Left lung (tissue), 10 donors: ENCODE measurements around the gene CSPG4. TPM values are rescaled to one million over a fixed set of nuclear protein-coding genes. Genes with fewer than 3 reads are reported as not detected.
"Not testable (repeated sequence)": the region's sequence is repeated elsewhere in the genome, so short reads cannot be mapped to it uniquely, and the experiment has no call there.

Experiments
- ATAC-seq: fragments of 200-7000 bp; cut with Tn5 transposase; one replicate; pipeline ENCODE4 v1.9.1; 2020; ENCODE audit warnings: moderate library complexity
- DNase-seq, 4 donors: peaks; one replicate each; pipeline ENCODE4 v3.0.0-alpha.2; 2013 to 2020
- H3K27ac ChIP-seq, 2 donors: fragments of 200-600 bp; sonication (generic) in 1 of 2; one replicate each; pipeline versions ENCODE4 v1.5.0 to v1.8.0; 2020 to 2021
- H3K27me3 ChIP-seq, 2 donors: fragments of 200-600 bp; sonication (generic) in 1 of 2; one replicate each; pipeline versions ENCODE4 v1.5.0 to v1.8.0; 2020 to 2021
- H3K36me3 ChIP-seq, 2 donors: fragments of 200-600 bp; sonication (generic) in 1 of 2; one replicate each; pipeline versions ENCODE4 v1.5.0 to v1.8.0; 2020 to 2021
- H3K4me1 ChIP-seq, 2 donors: fragments of 200-600 bp; one replicate each; pipeline ENCODE4 v1.8.0; 2021
- H3K4me3 ChIP-seq, 2 donors: fragments of 200-600 bp; sonication (generic) in 1 of 2; one replicate each; pipeline versions ENCODE4 v1.5.0 to v1.8.0; 2020 to 2021; ENCODE audit warnings: mild to moderate bottlenecking in 1 of 2
- H3K9me3 ChIP-seq, 2 donors: fragments of 200-600 bp; sonication (generic) in 1 of 2; one replicate each; pipeline versions ENCODE4 v1.5.0 to v1.8.0; 2020 to 2021
- intact Hi-C, 2 donors: fragments of 100-400 bp; cut with DNase I; formaldehyde crosslinking; loops; one replicate each; pipeline versions ENCODE4 v1.11.2 to v1.14.2; 2022
- polyA plus RNA-seq, 6 donors: library from polyadenylated mRNA; unstranded; fragments of 120-200 nt; gene quantifications; one replicate each; pipeline ENCODE4 v1.2.1, GENCODE V29; 2013; ENCODE audit not compliant: insufficient read length in 6 of 6
- total RNA-seq, 2 donors: library from RNA; stranded (reverse); fragmentation: NEBNext Ultra II Directional; extraction: Animal tissue kit (Norgen Biotek cat#: 25700); gene quantifications; one replicate each; pipeline ENCODE4 v1.2.1, GENCODE V29; 2021
- TF ChIP-seq, protein P1 (sequence below), 2 donors: fragments of 200-600 bp; sonication (generic) in 1 of 2; IDR thresholded peaks; one replicate each; pipeline versions ENCODE4 v1.5.0 to v1.8.0; 2021; ENCODE audit warnings: antibody characterized with exemption in 2 of 2
- donor health status: DM: no; HTN: yes; CAD: no.
- donor health status: DM: no; HTN: no; CAD: no.

Gene CSPG4
- total and polyA plus RNA-seq, 8 donors: 18.4 to 36.1 (median 23.8) TPM

DNA sequence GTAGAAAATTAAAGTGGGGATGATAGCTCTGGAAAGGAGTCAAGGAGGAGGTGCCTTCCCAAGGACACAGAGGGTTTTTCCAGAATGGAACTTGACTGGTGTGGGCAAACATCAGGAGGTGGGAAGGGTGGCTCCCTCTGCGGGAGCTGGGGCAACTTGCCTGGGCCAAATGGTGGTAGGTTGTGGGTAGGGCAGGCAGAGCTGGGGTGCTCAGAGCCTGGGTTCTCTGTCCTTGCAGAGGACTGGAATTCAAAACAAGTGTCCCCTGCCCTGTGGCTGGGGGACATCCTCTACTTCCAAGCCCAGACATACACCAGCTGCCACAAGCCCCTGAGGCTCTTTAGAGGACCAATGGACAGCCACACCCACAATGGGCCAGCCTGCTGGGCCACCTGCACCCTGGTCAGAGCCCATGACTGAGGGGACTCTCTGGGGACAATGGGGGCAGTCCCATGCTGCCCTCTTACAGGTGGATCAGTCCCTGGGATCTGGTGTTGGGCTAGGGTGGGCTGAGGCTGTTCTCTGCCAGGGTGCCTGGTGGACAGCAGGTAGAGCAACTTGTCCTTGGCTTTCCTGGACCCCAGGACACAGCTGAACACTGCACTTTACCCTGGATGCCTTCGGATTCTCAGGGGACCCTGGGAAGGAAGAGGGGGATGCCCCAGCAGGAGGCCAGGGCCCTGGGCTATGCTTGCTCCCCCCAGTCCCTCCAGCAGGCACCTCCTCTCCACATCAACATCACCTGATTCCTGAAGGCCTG, 38.6 kb upstream of the CSPG4 start:
- intact Hi-C loops: no loop called here
- ATAC-seq (no peak), DNase-seq (peak in 1 of 4 donors; percentile 33)
- TF ChIP-seq, protein P1, sequence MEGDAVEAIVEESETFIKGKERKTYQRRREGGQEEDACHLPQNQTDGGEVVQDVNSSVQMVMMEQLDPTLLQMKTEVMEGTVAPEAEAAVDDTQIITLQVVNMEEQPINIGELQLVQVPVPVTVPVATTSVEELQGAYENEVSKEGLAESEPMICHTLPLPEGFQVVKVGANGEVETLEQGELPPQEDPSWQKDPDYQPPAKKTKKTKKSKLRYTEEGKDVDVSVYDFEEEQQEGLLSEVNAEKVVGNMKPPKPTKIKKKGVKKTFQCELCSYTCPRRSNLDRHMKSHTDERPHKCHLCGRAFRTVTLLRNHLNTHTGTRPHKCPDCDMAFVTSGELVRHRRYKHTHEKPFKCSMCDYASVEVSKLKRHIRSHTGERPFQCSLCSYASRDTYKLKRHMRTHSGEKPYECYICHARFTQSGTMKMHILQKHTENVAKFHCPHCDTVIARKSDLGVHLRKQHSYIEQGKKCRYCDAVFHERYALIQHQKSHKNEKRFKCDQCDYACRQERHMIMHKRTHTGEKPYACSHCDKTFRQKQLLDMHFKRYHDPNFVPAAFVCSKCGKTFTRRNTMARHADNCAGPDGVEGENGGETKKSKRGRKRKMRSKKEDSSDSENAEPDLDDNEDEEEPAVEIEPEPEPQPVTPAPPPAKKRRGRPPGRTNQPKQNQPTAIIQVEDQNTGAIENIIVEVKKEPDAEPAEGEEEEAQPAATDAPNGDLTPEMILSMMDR (IDR thresholded peaks at IDR 0.05): no peak
- Histone ChIP-seq H3K27me3 (no peaks in the 10 kb centered on the region), H3K9me3 (no peaks in the 10 kb centered on the region), H3K4me3 (no peak overlapping the region), H3K36me3 (no peaks in the 10 kb centered on the region), H3K4me1 (no peaks in the 10 kb centered on the region), H3K27ac (no peak overlapping the region)

DNA sequence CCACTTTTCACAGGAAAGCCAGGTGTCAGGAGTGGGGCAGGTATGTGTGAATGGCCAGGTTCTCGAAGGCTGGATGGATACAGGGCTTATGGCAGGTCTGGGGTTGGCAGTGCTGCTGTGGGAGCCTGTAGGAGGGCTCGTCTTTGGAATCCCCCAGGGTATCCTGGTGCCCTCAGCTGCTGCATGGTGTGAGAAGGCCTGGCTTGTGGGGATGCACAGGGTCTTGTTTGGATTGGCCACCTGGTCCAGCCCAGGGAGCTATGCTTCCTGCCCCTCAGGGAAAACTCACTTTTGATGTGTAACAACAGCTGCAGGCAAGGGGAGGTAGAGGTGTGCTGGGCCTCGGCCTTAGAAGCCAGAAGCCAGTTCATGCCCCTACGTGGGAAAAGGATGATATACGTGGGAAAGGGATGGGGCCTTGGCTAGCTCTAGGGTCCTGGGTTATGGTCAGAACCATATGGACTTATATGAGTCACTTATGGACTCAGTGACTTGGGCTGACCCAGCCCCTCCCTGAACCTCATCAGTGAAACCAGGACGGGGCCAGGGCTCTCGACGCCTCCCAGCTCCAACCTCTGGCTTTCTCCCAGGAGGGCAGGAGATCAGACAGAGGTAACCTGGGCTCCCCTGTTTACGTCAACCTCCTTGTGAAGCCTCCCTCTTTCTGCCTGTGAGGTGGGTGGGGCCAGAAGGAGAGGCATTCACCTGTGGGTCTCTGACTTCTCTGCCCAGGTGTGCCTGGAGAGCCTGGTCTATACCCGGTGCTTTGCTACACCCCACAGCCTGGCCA, 37.8 kb upstream of the CSPG4 start:
- H3K4me1 ChIP-seq: no peaks in the 10 kb centered on the region
- intact Hi-C loops: no loop called here
- H3K27me3 ChIP-seq: no peaks in the 10 kb centered on the region
- H3K9me3 ChIP-seq: no peaks in the 10 kb centered on the region
- H3K36me3 ChIP-seq: no peaks in the 10 kb centered on the region
- DNase-seq: peak in 1 of 4 donors; percentile 20
- ATAC-seq: no peak
- H3K27ac ChIP-seq: no peak overlapping the region
- TF ChIP-seq, protein P1 (IDR thresholded peaks at IDR 0.05): no peak
- H3K4me3 ChIP-seq: no peak overlapping the region

DNA sequence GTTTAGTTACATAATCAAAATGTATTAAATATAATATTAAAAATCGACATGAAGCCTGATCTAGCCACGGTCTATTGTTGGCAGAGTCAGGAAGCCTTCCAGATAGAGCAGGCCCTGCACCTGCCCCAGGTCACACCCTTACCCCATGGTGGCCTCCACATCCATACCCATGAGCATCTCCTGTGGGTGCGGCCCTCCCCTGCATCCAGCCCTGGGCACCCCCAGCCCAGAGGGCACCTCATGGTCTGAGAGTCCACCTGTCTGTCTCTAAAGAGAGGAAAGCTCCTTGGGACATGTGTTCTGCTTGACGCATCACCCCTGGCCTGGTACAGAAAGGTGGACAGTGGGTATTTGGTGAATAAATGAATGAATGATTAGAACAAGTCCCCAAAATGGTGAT, 37.2 kb upstream of the CSPG4 start:
- intact Hi-C loops: no loop called here
- H3K9me3 ChIP-seq: no peaks in the 10 kb centered on the region
- no peaks in the 10 kb centered on the region for H3K4me1 ChIP-seq
- DNase-seq: peak in 1 of 4 donors; percentile 40
- H3K4me3 ChIP-seq: no peak overlapping the region
- no peak for ATAC-seq
- TF ChIP-seq, protein P1 (IDR thresholded peaks at IDR 0.05): no peak
- H3K27me3 ChIP-seq: no peaks in the 10 kb centered on the region
- no peaks in the 10 kb centered on the region for H3K36me3 ChIP-seq
- no peak overlapping the region for H3K27ac ChIP-seq

DNA sequence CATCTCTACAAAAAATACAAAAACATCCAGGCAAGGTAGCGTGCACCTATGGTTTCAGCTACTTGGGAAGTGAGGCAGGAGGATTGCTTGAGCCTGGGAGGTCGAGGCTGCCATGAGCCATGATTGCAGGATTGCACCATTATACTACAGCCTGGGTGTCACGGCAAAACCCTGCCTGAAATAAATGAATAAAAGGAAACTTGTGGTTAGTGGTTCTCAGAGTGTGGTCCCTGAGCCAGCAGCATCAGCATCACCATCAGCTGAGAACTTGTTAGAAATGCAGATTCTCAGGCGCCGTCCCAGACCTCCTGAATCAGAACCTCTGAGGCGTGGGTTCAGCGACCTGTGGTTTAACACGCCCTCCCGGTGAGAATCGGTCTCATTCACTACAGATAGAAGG, 36.2 kb upstream of the CSPG4 start:
- H3K4me1 ChIP-seq, DNase-seq, H3K4me3 ChIP-seq, H3K9me3 ChIP-seq, H3K27me3 ChIP-seq, H3K27ac ChIP-seq, H3K36me3 ChIP-seq, ATAC-seq, intact Hi-C loops: not testable (repeated sequence)

DNA sequence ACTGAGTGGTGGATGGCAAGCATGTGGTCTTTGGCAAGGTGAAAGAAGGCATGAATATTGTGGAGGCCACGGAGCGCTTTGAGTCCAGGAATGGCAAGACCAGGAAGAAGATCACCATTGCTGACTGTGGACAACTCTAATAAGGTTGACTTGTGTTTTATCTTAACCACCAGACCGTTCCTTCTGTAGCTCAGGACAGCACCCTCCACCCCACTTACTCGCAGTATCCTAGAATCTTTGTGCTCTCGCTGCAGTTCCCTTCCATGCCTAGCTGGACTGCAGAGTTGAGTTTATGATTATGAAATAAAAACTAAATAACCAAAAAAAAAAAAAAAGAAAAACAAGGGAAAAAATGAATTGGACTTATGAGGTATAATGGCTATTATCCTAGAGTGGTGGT, 34.5 kb upstream of the CSPG4 start:
- H3K4me3 ChIP-seq, intact Hi-C loops, H3K36me3 ChIP-seq, H3K27ac ChIP-seq, DNase-seq, H3K9me3 ChIP-seq, H3K27me3 ChIP-seq, ATAC-seq, H3K4me1 ChIP-seq: not testable (repeated sequence)

DNA sequence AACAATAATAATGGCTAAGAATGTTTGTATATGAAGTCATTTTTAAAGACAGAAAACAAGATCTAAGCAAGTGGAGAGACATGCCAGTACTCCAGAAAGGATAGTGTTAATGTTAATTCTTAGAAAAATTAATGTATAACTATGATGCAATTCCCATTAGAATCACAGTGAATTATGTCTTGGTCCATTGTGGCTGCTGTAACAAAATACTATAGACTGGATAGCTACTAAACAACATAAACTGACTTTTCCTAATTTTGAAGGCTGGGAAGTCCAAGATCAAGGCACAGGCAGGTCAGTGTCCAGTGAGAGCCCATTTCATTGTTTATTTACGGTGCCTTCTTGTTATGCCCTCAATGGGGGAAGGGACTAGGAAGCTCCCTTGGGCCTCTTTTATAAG, 32.7 kb upstream of the CSPG4 start:
- TF ChIP-seq, protein P1 (IDR thresholded peaks at IDR 0.05): no peak
- Histone ChIP-seq H3K36me3 (no peaks in the 10 kb centered on the region), H3K4me3 (no peak overlapping the region), H3K27me3 (no peaks in the 10 kb centered on the region), H3K4me1 (no peaks in the 10 kb centered on the region), H3K27ac (no peak overlapping the region), H3K9me3 (no peaks in the 10 kb centered on the region)
- ATAC-seq (no peak), DNase-seq (no peak)
- intact Hi-C loops: no loop called here

DNA sequence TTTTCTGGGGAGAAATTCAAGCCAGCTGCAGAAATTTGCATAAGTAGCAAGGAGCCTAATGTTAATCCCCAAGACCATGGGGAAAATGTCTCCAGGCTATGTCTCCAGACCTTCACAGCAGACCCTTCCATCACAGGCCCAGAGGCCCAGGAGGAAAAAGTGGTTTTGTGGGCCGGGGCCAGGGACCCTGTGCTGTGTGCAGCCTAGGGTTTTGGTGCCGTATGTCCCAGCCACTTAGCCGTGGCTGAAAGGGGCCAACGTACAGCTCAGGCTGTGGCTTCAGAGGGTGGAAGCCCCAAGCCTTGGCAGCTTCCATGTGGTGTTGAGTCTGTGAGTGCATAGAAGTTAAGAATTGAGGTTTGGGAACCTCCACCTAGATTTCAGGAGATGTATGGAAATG, 29.7 kb upstream of the CSPG4 start:
- H3K27me3 ChIP-seq, intact Hi-C loops, H3K4me3 ChIP-seq, ATAC-seq, H3K27ac ChIP-seq, H3K36me3 ChIP-seq, H3K9me3 ChIP-seq: not testable (repeated sequence)
- H3K4me1 ChIP-seq: peaks cover 0 to 17% of the 10 kb centered on the region in 2 donors
- DNase-seq: peak in 1 of 4 donors; percentile 12
